ENCODE measurements around the gene ABAT. TPM values are rescaled to one million over a fixed set of nuclear protein-coding genes. Genes with fewer than 3 reads are reported as not detected.

The ABAT gene
- total and polyA plus RNA-seq, 2 donors (not counting 1 experiment from before 2014, with no cell fraction given): 6.2 to 14.3 TPM

DNA sequence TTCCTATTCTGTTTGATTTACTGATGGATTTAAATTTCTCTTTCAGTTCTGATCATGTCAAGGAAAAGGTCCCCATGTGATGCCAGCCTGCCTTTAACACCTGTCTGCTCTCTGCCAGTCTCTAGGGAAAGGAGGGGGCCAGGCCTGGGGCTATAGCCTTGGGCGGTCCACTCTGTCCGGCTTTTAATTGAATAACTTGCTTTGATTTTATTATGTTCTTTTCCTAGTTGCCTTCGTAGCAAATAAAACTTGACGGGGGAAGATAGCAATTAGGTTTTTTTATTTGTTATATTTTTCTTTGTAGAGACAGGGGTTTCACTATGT lies 47.6 kb downstream of the ABAT start:
- no peaks in the 10 kb centered on the region for H4K20me1 ChIP-seq (ENCODE audit: control insufficient read depth, insufficient read depth, low read length, poor library complexity, severe bottlenecking)
- DNase-seq (no peak), ATAC-seq (ENCODE audit: low read depth) (no peak)
- Mint-ChIP-seq H3K27me3 (no peaks in the 10 kb centered on the region), H3K4me3 (no peak overlapping the region), H3K9me3 (ENCODE audit: insufficient read depth) (no peaks in the 10 kb centered on the region), H3K27ac (no peak overlapping the region), H3K4me1 (peaks cover 18% of the 10 kb centered on the region)
- H3K4me3 ChIP-seq (ENCODE audit: control extremely low read depth in 1 of 5, extremely low read depth in 1 of 5, insufficient read depth in 1 of 5, low read depth in 2 of 5, low read length in 4 of 5): no peak overlapping the region
- peak overlapping the region; percentile 6 for H3K9ac ChIP-seq (ENCODE audit: low read length)
- no peak for TF ChIP-seq EZH2 (IDR thresholded peaks at IDR 0.05; ENCODE audit: borderline replicate concordance, insufficient read depth, low read depth, low read length, poor library complexity, severe bottlenecking)
- TF ChIP-seq, protein P1, sequence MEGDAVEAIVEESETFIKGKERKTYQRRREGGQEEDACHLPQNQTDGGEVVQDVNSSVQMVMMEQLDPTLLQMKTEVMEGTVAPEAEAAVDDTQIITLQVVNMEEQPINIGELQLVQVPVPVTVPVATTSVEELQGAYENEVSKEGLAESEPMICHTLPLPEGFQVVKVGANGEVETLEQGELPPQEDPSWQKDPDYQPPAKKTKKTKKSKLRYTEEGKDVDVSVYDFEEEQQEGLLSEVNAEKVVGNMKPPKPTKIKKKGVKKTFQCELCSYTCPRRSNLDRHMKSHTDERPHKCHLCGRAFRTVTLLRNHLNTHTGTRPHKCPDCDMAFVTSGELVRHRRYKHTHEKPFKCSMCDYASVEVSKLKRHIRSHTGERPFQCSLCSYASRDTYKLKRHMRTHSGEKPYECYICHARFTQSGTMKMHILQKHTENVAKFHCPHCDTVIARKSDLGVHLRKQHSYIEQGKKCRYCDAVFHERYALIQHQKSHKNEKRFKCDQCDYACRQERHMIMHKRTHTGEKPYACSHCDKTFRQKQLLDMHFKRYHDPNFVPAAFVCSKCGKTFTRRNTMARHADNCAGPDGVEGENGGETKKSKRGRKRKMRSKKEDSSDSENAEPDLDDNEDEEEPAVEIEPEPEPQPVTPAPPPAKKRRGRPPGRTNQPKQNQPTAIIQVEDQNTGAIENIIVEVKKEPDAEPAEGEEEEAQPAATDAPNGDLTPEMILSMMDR (IDR thresholded peaks at IDR 0.05): no peak
- ChIA-PET CTCF (no interaction called here), POLR2A (no interaction called here)
- H3K9me3 ChIP-seq (ENCODE audit: control extremely low read depth in 1 of 3, control insufficient read depth in 2 of 3, insufficient read depth in 1 of 3, low read length in 2 of 3): peaks cover 4 to 7% (median 6%) of the 10 kb centered on the region in 3 donors
- H3K4me1 ChIP-seq (ENCODE audit: control insufficient read depth in 2 of 2, insufficient read depth in 2 of 2, low read length in 2 of 2): peaks cover 0 to 26% of the 10 kb centered on the region in 2 donors
- 100% methylated on average over 2 of the region's 4 CpGs for WGBS (ENCODE audit: insufficient coverage)
- H3K79me2 ChIP-seq (ENCODE audit: control insufficient read depth, insufficient read depth, low read length): peaks cover 4% of the 10 kb centered on the region
- intact Hi-C loops (cut with micrococcal nuclease): no loop called here
- H2AFZ ChIP-seq (ENCODE audit: insufficient read depth, low read depth, low read length, poor library complexity, severe bottlenecking): no peak overlapping the region
- peak overlapping the region in 1 of 2 donors; percentile 68 for H3K27ac ChIP-seq (ENCODE audit: low read length in 2 of 2)
- no peaks in the 10 kb centered on the region for H3K36me3 ChIP-seq (replicated peaks in 1 of 2; ENCODE audit: control extremely low read depth in 1 of 2, control insufficient read depth in 1 of 2, extremely low read depth in 1 of 2, insufficient read depth in 2 of 2, low read length in 1 of 2)
- H3K27me3 ChIP-seq (replicated peaks in 1 of 4; ENCODE audit: control extremely low read depth in 1 of 4, control insufficient read depth in 3 of 4, insufficient read depth in 4 of 4, low read length in 3 of 4): no peaks in the 10 kb centered on the region
- H3K4me2 ChIP-seq (replicated peaks; ENCODE audit: low read depth, low read length, poor library complexity, severe bottlenecking): peak overlapping the region; percentile 55

DNA sequence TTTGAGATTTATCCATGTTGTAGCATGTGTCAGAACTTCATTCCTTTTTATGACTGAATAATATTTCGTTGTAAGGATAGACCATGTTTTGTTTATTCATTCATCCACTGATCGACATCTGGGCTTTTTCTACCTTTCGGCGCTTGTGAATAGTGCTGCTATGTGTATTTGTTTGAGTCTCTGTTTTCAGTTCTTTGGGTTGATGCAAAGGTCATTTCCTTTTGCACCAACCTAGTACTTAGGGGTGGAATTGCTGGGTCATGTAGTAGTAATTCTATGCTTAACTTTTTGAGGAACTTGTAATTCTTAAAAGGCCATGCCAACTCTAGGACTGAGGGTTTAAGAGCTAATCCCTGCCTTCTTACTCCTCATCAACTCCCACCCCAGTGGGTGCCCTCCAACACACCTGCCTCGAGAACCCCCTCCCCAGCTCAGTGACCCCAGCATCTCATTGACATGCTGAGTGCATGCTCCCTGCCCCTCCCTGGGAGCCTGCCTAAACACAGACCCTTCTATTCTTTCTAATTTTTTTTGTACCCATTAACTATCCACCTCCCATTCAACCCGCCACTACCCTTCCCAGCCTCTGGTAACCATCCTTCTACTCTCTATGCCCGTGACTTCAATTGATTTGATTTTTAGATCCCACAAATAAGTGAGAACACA lies 51.2 kb downstream of the ABAT start:
- ChIA-PET CTCF (no interaction called here), POLR2A (interaction anchor here (0.6 kb wide), 1 partner anchor 439 kb away, joined by 7 read pairs; no protein-coding TSS in a partner anchor)
- intact Hi-C loops (cut with micrococcal nuclease): no loop called here
- no peak for DNase-seq
- Histone ChIP-seq H3K27ac (ENCODE audit: low read length in 2 of 2) (no peak overlapping the region), H2AFZ (ENCODE audit: insufficient read depth, low read depth, low read length, poor library complexity, severe bottlenecking) (no peak overlapping the region), H3K79me2 (ENCODE audit: control insufficient read depth, insufficient read depth, low read length) (peaks cover 8% of the 10 kb centered on the region), H4K20me1 (ENCODE audit: control insufficient read depth, insufficient read depth, low read length, poor library complexity, severe bottlenecking) (no peaks in the 10 kb centered on the region), H3K9me3 (ENCODE audit: control extremely low read depth in 1 of 3, control insufficient read depth in 2 of 3, insufficient read depth in 1 of 3, low read length in 2 of 3) (no peaks in the 10 kb centered on the region), H3K9ac (ENCODE audit: low read length) (no peak overlapping the region), H3K27me3 (replicated peaks in 1 of 4; ENCODE audit: control extremely low read depth in 1 of 4, control insufficient read depth in 3 of 4, insufficient read depth in 4 of 4, low read length in 3 of 4) (no peaks in the 10 kb centered on the region), H3K36me3 (replicated peaks in 1 of 2; ENCODE audit: control extremely low read depth in 1 of 2, control insufficient read depth in 1 of 2, extremely low read depth in 1 of 2, insufficient read depth in 2 of 2, low read length in 1 of 2) (no peaks in the 10 kb centered on the region), H3K4me1 (ENCODE audit: control insufficient read depth in 2 of 2, insufficient read depth in 2 of 2, low read length in 2 of 2) (peaks cover 19 to 49% of the 10 kb centered on the region in 2 donors), H3K4me3 (ENCODE audit: control extremely low read depth in 1 of 5, extremely low read depth in 1 of 5, insufficient read depth in 1 of 5, low read depth in 2 of 5, low read length in 4 of 5) (no peak overlapping the region), H3K4me2 (replicated peaks; ENCODE audit: low read depth, low read length, poor library complexity, severe bottlenecking) (no peak overlapping the region)
- TF ChIP-seq, protein P1 (IDR thresholded peaks at IDR 0.05): no peak
- no peak for TF ChIP-seq EZH2 (IDR thresholded peaks at IDR 0.05; ENCODE audit: borderline replicate concordance, insufficient read depth, low read depth, low read length, poor library complexity, severe bottlenecking)
- H3K27me3 Mint-ChIP-seq: no peaks in the 10 kb centered on the region
- H3K27ac Mint-ChIP-seq: no peak overlapping the region
- H3K4me3 Mint-ChIP-seq: no peak overlapping the region
- WGBS (ENCODE audit: insufficient coverage): 90% methylated on average over 3 of the region's 7 CpGs
- peaks cover 53% of the 10 kb centered on the region for H3K4me1 Mint-ChIP-seq
- ATAC-seq (ENCODE audit: low read depth): no peak
- H3K9me3 Mint-ChIP-seq (ENCODE audit: insufficient read depth): no peaks in the 10 kb centered on the region

Data from B cell (primary cell).